Kidney capillary endothelial cell (primary cell): Measurements from ENCODE around the gene GALE.

Experiments
- DNase-seq: peaks from one replicate; pipeline ENCODE4 v3.0.0-alpha.2; 2018; ENCODE audit warnings: low spot score

The GALE gene

GRCh38 chr1:23751050-23751814 lies 49.3 kb downstream of the GALE start:
- no peak for DNase-seq

GRCh38 chr1:23748016-23748415 lies 52.5 kb downstream of the GALE start:
- DNase-seq = no peak
